RWPE2 (cell line): ENCODE data around the gene ETFBKMT.
"Not testable (repeated sequence)": the region's sequence is repeated elsewhere in the genome, so short reads cannot be mapped to it uniquely, and the experiment has no call there.

Experiments used
- ATAC-seq: fragments of 200-7000 bp; cut with Tn5 transposase; 3 replicates; pipeline ENCODE4 v1.9.1; 2021; ENCODE audit warnings: low read depth
- DNase-seq: peaks from one replicate; pipeline ENCODE4 v3.0.0-alpha.2; 2020; ENCODE audit warnings: low spot score
- H3K27ac ChIP-seq: fragments of 450-650 bp; 2 replicates; pipeline ENCODE4 v1.5.1; 2017; ENCODE audit warnings: mild to moderate bottlenecking; ENCODE audit not compliant: poor library complexity, severe bottlenecking
- H3K27me3 ChIP-seq: fragments of 250-450 bp; sonication (Bioruptor Pico); 2 replicates; pipeline ENCODE4 v1.5.1; 2021; ENCODE audit warnings: mild to moderate bottlenecking, moderate library complexity; ENCODE audit not compliant: insufficient read depth, poor library complexity, severe bottlenecking
- H3K36me3 ChIP-seq: fragments of 250-450 bp; sonication (Bioruptor Pico); 2 replicates; pipeline ENCODE4 v1.5.1; 2020; ENCODE audit warnings: low read depth, mild to moderate bottlenecking, moderate library complexity
- H3K4me1 ChIP-seq: fragments of 250-450 bp; sonication (Bioruptor Pico); 2 replicates; pipeline ENCODE4 v1.5.1; 2021; ENCODE audit warnings: mild to moderate bottlenecking, moderate library complexity; ENCODE audit not compliant: insufficient read depth, poor library complexity, severe bottlenecking
- H3K4me3 ChIP-seq: fragments of 250-450 bp; sonication (Bioruptor Pico); 2 replicates; pipeline ENCODE4 v1.5.1; 2021; ENCODE audit warnings: mild to moderate bottlenecking, moderate library complexity; ENCODE audit not compliant: severe bottlenecking
- H3K9me3 ChIP-seq: fragments of 250-450 bp; sonication (Bioruptor Pico); 2 replicates; pipeline ENCODE4 v1.5.1; 2021; ENCODE audit warnings: mild to moderate bottlenecking, moderate library complexity; ENCODE audit not compliant: severe bottlenecking
- TF ChIP-seq, protein P1 (sequence below): fragments of 450-650 bp; IDR thresholded peaks from one replicate; pipeline ENCODE4 v1.5.1; 2017; ENCODE audit warnings: mild to moderate bottlenecking, moderate library complexity; ENCODE audit not compliant: poor library complexity, severe bottlenecking

The ETFBKMT gene

GRCh38 chr12:31710021-31710818, 50.7 kb downstream of the ETFBKMT start:
- H3K27me3 ChIP-seq = no peaks in the 10 kb centered on the region
- ATAC-seq = no peak
- peaks cover 5% of the 10 kb centered on the region; the same call in 1 of the 2 replicates for H3K36me3 ChIP-seq
- TF ChIP-seq, protein P1, sequence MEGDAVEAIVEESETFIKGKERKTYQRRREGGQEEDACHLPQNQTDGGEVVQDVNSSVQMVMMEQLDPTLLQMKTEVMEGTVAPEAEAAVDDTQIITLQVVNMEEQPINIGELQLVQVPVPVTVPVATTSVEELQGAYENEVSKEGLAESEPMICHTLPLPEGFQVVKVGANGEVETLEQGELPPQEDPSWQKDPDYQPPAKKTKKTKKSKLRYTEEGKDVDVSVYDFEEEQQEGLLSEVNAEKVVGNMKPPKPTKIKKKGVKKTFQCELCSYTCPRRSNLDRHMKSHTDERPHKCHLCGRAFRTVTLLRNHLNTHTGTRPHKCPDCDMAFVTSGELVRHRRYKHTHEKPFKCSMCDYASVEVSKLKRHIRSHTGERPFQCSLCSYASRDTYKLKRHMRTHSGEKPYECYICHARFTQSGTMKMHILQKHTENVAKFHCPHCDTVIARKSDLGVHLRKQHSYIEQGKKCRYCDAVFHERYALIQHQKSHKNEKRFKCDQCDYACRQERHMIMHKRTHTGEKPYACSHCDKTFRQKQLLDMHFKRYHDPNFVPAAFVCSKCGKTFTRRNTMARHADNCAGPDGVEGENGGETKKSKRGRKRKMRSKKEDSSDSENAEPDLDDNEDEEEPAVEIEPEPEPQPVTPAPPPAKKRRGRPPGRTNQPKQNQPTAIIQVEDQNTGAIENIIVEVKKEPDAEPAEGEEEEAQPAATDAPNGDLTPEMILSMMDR = no peak
- no peaks in the 10 kb centered on the region for H3K4me1 ChIP-seq
- H3K9me3 ChIP-seq = peaks cover 7% of the 10 kb centered on the region
- H3K27ac ChIP-seq = no peak overlapping the region
- no peak for DNase-seq
- H3K4me3 ChIP-seq = no peak overlapping the region

- Histone ChIP-seq H3K27me3 (no peaks in the 10 kb centered on the region), H3K36me3 (peaks cover 1% of the 10 kb centered on the region; the same call in 1 of the 2 replicates), H3K4me3 (no peak overlapping the region), H3K4me1 (no peaks in the 10 kb centered on the region), H3K9me3 (peaks cover 7% of the 10 kb centered on the region), H3K27ac (no peak overlapping the region)
- DNase-seq (no peak), ATAC-seq (no peak)
- TF ChIP-seq, protein P1 = no peak
These were observed 53.4 kb downstream of the ETFBKMT start for GRCh38 chr12:31712877-31713276.

GRCh38 chr12:31714406-31715271, 55.2 kb downstream of the ETFBKMT start:
- TF ChIP-seq, protein P1 = no peak
- Histone ChIP-seq H3K4me1 (no peaks in the 10 kb centered on the region), H3K27me3 (no peaks in the 10 kb centered on the region), H3K36me3 (no peaks in the 10 kb centered on the region), H3K4me3 (no peak overlapping the region), H3K27ac (no peak overlapping the region), H3K9me3 (peaks cover 2% of the 10 kb centered on the region)
- ATAC-seq (no peak), DNase-seq (no peak)

- DNase-seq (no peak), ATAC-seq (no peak)
- Histone ChIP-seq H3K9me3 (peaks cover 2% of the 10 kb centered on the region), H3K36me3 (no peaks in the 10 kb centered on the region), H3K4me3 (no peak overlapping the region), H3K27me3 (no peaks in the 10 kb centered on the region), H3K27ac (no peak overlapping the region), H3K4me1 (no peaks in the 10 kb centered on the region)
- TF ChIP-seq, protein P1 = no peak
These were observed 55.9 kb downstream of the ETFBKMT start for GRCh38 chr12:31715283-31715825.

GRCh38 chr12:31716998-31717397, 57.5 kb downstream of the ETFBKMT start:
- H3K9me3 ChIP-seq, H3K4me3 ChIP-seq, DNase-seq, H3K27me3 ChIP-seq, H3K4me1 ChIP-seq, H3K36me3 ChIP-seq, ATAC-seq, H3K27ac ChIP-seq: not testable (repeated sequence)

DNA sequence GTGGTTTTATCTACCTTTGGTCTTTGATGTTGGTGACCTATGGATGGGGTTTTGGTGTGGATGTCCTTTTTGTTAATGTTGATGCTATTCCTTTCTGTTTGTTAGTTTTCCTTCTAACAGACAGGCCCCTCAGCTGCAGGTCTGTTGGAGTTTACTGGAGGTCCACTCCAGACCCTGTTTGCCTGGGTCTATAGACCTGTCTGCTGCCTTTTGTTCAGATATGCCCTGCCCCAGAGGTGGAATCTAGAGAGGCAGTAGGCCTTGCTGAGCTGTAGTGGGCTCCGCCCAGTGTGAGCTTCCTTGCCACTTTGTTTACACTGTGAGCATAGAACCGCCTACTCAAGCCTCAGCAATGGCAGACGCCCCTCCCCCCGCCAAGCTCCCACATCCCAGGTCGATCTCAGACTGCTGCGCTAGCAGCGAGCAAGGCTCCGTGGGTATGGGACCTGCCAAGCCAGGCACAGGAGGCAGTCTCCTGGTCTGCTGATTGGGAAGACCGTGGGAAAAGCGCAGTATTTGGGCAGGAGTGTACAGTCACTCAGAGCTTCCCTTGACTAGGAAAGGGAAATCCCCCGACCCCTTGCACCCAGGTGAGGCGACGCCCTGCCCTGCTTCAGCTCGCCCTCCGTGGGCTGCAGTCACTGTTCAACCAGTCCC, 59.2 kb downstream of the ETFBKMT start:
- not testable (repeated sequence) for H3K36me3 ChIP-seq, H3K9me3 ChIP-seq, H3K27me3 ChIP-seq, DNase-seq, H3K4me3 ChIP-seq, H3K27ac ChIP-seq, H3K4me1 ChIP-seq, ATAC-seq
